GM12892 (cell line): Measurements from ENCODE around the gene CCDC47.

Source experiments
- DNase-seq: peaks from one replicate; pipeline ENCODE4 v3.0.0; 2011; ENCODE audit not compliant: insufficient read length
- FAIRE-seq: peaks from 2 replicates; lab custom pipeline; 2011; peaks lifted over from hg19 to GRCh38; lab: Jason Lieb, UNC
- POLR2A ChIP-seq: IDR thresholded peaks from 2 replicates; pipeline ENCODE4 v1.6.1; 2011; ENCODE audit warnings: low read depth, low read length, control low read depth
- POLR2AphosphoS5 ChIP-seq: IDR thresholded peaks from 2 replicates; pipeline ENCODE4 v1.6.1; 2011; ENCODE audit warnings: low read depth, low read length, control low read depth
- TAF1 ChIP-seq: IDR thresholded peaks from 2 replicates; pipeline ENCODE4 v1.6.1; 2011; ENCODE audit warnings: low read depth, mild to moderate bottlenecking, control low read depth, low read length, borderline replicate concordance

The CCDC47 gene

DNA sequence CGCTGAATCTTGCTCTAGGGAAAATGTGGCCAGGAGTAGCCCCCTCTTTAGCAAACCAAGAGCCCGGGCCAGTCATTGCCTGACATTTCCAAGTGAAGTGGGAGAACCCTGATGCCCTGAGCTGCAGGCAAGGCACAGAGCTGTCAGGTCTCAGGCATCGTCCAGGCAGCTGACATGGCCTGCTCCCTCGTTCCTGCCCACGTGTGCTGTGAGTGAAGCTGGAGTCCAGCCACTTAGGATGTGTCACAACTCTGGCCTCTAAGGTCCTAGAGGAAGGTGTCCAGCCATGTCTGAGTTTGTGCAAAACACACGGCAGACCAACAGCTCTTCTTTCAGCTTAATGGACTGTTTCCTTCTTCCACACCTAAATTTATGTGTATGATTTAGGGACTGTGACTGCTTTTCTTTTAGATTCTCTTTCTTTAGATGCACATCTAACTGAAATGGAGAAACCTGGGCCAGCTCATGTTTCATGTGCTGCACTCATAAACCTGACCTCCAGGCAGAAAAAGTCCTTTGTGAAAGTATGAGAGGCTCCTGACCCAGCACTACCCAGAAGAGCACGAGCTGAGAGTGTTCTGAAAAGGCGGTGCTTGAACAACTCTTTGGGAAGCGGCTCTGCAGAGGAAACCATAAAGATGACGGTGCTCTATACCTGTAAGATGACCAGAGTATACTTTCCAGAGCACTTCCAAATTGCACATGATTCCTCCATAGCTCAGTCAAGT is 58.7 kb downstream of the CCDC47 start:
- FAIRE-seq, result no peak
- TF ChIP-seq POLR2A (no peak), POLR2AphosphoS5 (no peak), TAF1 (no peak)

DNA sequence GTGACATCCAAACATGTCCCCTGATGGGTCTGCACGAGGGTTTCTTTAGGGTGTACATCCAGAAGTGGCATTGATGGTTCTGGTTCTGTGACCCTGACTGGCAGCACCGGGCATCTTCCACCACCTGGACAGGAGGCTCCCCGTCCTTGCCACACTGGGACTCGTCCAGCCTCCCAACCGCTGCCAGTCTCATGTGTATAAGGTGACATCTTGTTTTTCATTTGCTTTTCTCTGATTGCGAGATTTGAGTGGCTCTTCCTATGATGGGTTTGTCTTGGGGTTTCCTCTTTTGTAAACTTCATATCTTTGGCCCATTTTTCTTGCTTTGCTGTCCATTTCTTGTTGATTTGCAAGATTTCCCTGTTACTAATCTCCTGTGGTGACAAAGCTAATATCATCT is 64.3 kb downstream of the CCDC47 start:
- no peak for TF ChIP-seq POLR2A
- no peak for TF ChIP-seq TAF1
- no peak for TF ChIP-seq POLR2AphosphoS5
- DNase-seq, result no peak
- FAIRE-seq, result no peak

More for the DNA sequence above, 58.7 kb downstream of the CCDC47 start:
- no peak for DNase-seq

DNA sequence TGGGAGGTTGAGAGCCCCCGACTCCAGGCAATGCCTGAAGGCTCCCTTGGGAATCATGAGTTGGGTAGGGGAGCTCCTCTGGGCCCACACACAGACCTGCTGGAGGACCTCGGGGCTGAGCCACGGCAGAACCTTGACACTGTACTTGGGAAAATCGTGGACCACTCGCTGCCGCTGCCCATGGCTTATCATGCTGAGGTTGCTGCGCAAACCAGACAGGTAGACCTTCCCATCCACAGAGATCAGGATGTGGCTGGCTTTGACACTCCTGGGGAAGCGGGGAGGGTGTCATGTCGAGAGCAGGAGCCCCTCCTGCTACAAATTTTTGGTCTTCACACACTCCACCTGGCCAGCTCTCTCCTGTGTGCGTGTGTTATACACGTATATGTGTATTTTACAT is 66.2 kb downstream of the CCDC47 start:
- DNase-seq (no peak), FAIRE-seq (no peak)
- TF ChIP-seq POLR2A (no peak), POLR2AphosphoS5 (no peak), TAF1 (no peak)

DNA sequence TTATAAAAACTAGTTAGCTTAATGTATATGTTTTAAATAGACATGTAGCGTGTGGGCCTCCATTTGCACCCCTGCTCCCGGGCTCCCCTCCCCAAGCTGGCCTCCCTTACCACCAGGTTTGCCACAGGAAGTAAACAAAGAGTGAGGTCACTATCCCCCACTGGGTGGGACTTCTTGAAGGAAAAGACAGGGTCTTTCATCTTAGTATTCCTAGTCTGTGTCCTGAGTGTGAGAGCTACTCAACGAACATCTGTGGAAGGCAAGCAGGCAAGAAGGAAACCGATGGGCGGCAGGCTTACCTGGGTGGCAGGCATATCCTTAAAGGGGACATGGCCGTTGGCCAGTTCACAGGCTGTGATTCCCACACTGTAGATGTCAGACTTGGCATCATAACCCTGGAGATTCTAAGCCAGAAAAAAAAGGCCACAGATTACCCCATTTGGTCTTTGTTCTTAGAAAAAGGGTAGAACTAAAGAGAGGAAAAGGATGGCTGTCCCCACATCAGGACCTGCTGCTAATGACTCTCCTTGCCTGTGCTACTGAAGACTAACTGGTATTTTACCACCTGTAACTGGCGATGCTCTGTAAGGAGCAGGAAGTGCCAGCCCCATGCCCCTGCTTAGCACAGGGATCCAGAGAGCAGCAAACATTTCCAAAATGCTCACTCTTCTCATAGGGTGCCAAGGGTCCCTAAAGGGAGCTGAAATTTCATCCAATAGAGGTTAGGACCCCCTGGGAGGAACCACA is 66.9 kb downstream of the CCDC47 start:
- FAIRE-seq, result no peak
- DNase-seq, result no peak
- TF ChIP-seq POLR2AphosphoS5 (no peak), POLR2A (no peak), TAF1 (no peak)

DNA sequence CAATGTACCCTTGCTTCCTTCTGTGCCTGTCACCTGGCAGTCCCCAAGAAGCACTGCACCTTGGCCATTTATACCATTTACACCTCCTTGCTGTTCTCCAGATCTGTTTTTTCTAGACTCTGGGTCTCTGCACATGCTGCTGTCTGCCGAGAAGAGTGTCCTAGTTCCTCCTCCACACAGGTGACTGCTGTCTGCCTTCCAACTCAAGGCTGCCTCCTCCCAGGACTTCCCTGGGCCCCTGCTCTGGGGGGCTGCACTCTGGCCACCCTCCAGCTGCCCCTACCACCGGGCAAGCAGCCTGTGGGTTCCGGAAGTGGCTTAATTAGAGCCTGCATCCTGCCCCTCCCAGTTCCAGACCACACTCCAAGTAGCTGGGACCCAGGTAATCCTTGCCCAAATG is 67.7 kb downstream of the CCDC47 start:
- no peak for TF ChIP-seq POLR2AphosphoS5
- TF ChIP-seq TAF1, result no peak
- no peak for TF ChIP-seq POLR2A
- no peak for DNase-seq
- FAIRE-seq, result no peak

DNA sequence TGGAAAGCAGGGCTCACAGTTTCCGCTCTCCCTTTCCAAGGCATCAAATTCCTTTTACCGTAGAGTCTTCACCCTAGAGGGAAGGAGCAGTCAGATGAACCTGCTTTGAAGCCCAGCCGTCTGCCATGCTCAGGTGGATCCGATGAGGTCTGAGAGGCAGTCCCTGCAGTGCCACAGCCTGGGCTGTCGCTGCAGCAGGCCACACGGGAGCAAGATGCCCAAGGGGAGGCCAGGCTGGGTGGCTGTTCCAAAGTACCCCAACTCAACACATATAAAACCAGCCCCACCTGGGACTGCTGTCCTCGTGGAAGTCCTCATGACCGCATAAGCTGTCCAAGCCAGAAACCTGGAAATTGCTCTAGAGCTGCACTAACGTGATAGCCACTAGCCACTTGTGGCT is 68.6 kb downstream of the CCDC47 start:
- FAIRE-seq (no peak), DNase-seq (no peak)
- TF ChIP-seq POLR2A (no peak), POLR2AphosphoS5 (no peak), TAF1 (no peak)

DNA sequence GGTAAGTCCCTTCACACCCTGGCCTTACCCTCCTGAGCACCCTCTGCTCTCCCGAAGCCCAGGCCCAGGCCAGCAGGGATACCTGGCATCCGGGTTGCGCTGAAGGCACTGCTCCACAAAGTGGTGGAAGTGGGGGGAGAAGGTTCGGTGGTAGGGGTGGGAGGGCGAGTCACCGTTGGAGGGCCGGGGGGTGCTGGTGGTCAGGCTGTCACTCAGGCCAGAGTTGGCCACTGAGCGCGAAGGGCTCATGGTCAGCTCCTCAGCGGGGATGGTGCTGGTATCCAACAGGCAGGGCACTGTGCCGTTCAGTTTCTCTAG is 69.2 kb downstream of the CCDC47 start:
- FAIRE-seq, result no peak
- DNase-seq, result no peak
- TF ChIP-seq POLR2A (no peak), POLR2AphosphoS5 (no peak), TAF1 (no peak)

DNA sequence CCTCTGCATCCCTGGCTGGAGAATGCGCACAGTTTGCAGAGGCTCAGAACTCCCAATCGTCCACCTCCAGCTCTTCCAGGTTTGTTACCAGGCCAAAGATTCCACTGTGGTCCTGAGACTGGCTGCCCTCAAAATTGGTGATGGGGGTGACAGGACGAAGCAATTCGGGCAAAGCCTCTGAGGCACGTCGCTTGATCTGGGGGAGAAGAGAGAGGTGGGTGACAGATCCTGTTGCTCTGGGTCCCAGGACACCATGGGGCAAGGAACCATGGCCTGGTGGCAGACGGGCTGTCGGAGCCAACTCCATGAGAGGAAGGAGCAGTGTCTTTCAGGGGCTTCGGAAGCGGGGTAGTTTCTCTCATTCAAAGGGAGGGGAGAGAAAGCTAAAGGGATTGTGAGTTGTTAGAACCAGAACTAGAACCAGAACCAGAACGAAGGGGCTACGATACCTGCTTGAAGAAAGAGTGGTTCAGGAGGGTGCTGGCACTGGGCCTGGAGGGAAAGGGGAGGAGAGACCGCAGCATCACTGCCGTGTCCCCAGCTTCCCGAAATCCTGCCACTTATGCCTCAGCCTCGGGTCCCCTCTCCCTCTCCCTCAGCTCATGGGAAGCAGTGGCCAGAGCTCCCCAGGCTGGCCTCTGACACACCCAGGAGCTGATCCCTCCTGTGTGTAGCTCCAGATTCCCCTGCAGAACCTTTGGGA is 69.7 kb downstream of the CCDC47 start:
- TF ChIP-seq TAF1, result no peak
- TF ChIP-seq POLR2AphosphoS5, result no peak; the same call in 1 of the 2 replicates
- TF ChIP-seq POLR2A, result no peak
- no peak for FAIRE-seq
- no peak for DNase-seq

DNA sequence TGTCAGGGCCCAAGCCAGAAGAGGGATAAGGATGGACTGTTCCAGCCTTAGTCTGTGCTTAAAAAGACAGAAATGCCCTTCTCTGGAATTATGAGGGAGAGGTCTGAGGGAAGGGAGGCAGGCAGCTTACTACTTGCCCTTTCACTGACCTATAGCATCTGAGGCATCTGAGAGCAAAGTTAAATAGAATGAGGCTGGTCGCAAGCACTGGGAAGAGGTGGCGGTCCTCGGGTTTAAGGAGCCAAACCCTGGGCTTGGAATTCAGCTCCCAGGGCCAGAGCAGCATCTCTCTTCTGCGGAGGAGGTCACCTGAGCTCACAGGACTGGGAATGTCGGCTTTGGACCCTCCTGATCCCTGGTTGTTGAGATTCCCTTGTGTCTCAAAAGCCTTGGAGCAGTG is 70.4 kb downstream of the CCDC47 start:
- FAIRE-seq (no peak), DNase-seq (no peak)
- TF ChIP-seq POLR2AphosphoS5, result no peak
- TF ChIP-seq POLR2A, result no peak
- TF ChIP-seq TAF1, result no peak

DNA sequence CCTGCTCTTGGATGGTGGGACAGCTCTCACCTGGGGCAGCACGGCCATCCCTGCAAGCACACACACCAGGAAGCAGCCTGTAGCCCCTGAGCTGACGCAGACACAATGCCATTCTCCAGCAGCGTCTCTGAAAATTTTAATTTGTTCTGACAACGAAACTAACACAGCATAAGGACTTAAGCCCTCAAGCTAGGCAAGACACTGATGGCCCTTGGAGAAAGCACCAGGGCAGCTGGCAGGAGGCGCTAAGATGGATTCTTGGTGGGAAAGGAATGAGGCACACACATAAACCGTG is 70.7 kb downstream of the CCDC47 start:
- DNase-seq (no peak), FAIRE-seq (no peak)
- no peak; the same call in 1 of the 2 replicates for TF ChIP-seq POLR2A
- TF ChIP-seq TAF1, result no peak
- no peak for TF ChIP-seq POLR2AphosphoS5

DNA sequence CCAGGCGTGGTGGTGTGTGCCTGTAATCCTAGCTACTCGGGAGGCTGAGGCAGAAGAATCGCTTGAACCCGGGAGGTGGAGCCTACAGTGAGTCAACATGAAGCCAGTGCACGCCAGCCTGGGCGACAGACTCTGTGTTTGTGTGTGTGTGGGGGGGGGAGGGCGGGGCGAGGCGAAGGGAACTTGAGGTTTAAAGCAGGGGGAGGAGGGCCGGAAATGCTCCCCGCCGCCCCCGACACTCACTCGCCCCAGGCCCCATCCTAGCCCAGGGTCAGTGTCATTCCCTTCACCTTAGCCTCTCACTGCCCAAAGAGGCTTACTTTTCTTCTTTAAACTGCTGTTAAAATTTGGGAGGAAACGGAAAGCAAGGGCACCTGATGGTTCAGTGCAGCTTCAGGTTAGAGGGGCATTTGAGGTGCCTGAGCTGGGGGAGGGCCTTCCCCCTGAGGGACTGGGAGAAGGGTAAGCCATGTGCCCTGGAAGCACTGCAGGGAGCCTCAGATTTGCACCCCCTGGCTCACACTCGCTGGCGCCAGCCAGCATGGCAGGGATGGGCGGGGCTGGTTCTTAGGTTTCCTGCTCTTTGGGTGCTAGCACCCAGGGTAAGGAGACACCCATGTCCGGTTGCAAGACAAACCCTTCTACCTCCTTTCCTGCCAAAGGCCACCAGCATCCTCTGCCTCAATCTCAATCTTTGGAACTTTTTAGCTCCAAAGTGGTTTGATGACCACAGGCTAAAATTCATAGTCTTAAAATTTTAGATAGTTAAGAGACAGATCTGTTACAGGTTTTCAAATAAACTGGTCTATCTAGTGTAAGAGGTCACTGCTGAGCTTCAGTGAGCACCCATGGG is 71.3 kb downstream of the CCDC47 start:
- FAIRE-seq, result peak; percentile 82
- peak; percentile 61 for DNase-seq
- no peak for TF ChIP-seq TAF1
- TF ChIP-seq POLR2A, result peak; percentile 43; the same call in 1 of the 2 replicates
- TF ChIP-seq POLR2AphosphoS5, result peak; percentile 62; the same call in 1 of the 2 replicates
